Fibroblast of the aortic adventitia (primary cell): ENCODE results near the gene CRB2. TPM values are rescaled to one million over a fixed set of nuclear protein-coding genes. Genes with fewer than 3 reads are reported as not detected.

Source experiments
- DNase-seq: peaks from one replicate; pipeline ENCODE4 v3.0.0-alpha.2; 2010; ENCODE audit warnings: low read depth
- H3K4me3 ChIP-seq: 2 replicates; pipeline ENCODE4 v1.5.1; 2011; ENCODE audit warnings: low read depth, mild to moderate bottlenecking, control low read depth, low read length, moderate library complexity
- total RNA-seq: library from RNA; depleted of rRNA; stranded (reverse); fragments of >200 nt; gene quantifications from 2 replicates; pipeline ENCODE4 v1.2.3, GENCODE V29; 2012; ENCODE audit warnings: low replicate concordance
- TF ChIP-seq, protein P1 (sequence below): IDR thresholded peaks from 2 replicates; pipeline ENCODE4 v1.5.1; 2011; ENCODE audit warnings: mild to moderate bottlenecking, low read length, control low read depth, inconsistent platforms; ENCODE audit not compliant: insufficient read depth

The CRB2 gene
- total RNA-seq, 1 donor, result not detected

DNA sequence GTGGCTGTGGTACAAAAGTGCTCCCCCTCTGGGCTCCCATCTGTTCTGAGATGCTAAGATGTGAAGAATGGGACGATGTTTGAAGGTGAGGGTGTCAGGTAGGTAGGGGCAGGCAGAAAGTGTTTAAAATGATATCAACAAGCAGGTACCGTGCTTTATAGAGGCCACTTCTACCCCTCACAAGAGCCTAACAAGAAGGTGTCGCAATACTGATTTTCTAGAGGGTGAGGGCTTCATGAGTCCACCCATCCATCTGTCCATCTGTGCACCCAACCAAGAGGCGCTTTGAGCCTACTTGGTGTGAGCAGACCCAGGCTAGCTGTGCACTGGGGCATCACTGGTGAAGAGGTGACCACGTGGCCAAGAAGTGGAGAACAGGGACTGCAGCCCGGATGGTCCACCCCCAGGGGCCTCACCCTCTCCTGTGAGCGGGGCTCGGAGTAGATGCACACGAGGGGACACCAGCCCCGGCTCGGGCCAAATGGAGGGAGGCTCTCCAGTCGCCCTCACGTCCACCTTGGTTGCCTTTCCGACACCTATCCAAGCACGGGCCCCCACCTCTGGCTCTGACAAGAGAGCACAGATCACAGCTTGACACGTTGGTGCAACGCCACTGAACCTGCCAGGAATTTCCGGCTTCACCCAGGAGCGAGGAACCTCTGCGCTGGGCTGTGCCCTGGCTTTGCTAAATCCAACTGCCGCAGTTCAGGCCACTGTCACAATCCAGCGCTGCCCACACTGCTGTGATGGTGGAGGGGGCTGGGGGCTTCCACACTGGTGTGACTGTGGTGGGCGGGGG, 34.5 kb downstream of the CRB2 start:
- no peak for DNase-seq
- TF ChIP-seq, protein P1, sequence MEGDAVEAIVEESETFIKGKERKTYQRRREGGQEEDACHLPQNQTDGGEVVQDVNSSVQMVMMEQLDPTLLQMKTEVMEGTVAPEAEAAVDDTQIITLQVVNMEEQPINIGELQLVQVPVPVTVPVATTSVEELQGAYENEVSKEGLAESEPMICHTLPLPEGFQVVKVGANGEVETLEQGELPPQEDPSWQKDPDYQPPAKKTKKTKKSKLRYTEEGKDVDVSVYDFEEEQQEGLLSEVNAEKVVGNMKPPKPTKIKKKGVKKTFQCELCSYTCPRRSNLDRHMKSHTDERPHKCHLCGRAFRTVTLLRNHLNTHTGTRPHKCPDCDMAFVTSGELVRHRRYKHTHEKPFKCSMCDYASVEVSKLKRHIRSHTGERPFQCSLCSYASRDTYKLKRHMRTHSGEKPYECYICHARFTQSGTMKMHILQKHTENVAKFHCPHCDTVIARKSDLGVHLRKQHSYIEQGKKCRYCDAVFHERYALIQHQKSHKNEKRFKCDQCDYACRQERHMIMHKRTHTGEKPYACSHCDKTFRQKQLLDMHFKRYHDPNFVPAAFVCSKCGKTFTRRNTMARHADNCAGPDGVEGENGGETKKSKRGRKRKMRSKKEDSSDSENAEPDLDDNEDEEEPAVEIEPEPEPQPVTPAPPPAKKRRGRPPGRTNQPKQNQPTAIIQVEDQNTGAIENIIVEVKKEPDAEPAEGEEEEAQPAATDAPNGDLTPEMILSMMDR, result no peak
- H3K4me3 ChIP-seq, result no peak overlapping the region

DNA sequence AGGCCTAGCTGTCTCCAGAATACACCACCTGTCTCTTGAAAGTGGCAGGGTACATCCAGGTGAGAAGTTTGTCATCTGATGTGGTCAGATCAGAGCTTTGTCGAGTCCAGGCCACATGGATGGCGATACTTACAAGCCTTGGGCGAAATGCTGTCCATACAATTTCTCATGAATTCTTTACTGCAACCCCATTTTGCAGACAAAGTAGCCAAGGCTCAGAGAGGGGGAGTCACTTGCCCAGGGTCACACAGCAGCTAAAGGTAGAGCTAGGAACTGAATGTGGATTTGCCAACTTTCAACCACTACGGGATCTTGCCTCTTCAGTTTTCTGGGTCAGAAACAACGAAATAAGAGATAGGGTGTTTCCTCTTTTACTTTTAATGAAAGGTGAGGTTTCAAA, 35.2 kb downstream of the CRB2 start:
- TF ChIP-seq, protein P1, result no peak
- DNase-seq, result no peak
- H3K4me3 ChIP-seq, result no peak overlapping the region

DNA sequence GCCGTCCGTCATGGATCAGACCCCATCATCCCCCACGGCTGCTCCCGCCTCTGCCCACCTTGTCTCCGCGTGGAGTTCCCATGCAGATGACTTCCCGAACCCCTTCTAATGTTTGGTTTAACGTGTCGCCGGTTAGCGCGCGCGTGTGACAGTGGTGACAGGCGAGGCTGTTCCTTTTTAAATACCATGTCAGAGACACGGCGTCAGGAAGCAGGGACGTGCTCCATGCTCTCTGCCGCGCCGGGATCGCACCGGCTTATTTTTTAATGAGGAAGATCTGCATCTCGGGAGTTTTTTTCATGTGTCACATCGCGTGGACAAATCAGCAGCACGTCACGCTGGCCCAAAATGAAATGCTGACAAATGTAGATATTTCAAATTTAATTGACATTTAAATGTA, 35.9 kb downstream of the CRB2 start:
- TF ChIP-seq, protein P1, result no peak
- DNase-seq, result no peak
- no peak overlapping the region for H3K4me3 ChIP-seq

DNA sequence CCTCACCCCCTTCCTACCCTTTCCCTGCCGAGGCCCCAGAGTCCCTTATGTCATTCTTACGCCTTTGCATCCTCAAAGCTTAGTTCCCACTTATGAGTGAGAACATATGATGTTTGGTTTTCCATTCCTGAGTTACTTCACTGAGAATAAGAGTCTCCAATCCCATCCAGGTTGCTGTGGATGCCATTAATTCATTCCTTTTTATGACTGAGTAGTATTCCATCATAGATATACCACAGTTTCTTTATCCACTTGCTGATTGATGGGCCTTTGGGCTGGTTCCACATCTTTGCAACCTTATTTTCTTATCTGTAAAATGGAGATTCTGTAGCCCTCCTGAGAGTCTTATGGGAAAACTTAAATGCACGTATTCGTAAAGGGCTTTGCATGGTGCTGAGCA, 36.8 kb downstream of the CRB2 start:
- H3K4me3 ChIP-seq, result no peak overlapping the region
- TF ChIP-seq, protein P1, result no peak
- DNase-seq, result no peak

DNA sequence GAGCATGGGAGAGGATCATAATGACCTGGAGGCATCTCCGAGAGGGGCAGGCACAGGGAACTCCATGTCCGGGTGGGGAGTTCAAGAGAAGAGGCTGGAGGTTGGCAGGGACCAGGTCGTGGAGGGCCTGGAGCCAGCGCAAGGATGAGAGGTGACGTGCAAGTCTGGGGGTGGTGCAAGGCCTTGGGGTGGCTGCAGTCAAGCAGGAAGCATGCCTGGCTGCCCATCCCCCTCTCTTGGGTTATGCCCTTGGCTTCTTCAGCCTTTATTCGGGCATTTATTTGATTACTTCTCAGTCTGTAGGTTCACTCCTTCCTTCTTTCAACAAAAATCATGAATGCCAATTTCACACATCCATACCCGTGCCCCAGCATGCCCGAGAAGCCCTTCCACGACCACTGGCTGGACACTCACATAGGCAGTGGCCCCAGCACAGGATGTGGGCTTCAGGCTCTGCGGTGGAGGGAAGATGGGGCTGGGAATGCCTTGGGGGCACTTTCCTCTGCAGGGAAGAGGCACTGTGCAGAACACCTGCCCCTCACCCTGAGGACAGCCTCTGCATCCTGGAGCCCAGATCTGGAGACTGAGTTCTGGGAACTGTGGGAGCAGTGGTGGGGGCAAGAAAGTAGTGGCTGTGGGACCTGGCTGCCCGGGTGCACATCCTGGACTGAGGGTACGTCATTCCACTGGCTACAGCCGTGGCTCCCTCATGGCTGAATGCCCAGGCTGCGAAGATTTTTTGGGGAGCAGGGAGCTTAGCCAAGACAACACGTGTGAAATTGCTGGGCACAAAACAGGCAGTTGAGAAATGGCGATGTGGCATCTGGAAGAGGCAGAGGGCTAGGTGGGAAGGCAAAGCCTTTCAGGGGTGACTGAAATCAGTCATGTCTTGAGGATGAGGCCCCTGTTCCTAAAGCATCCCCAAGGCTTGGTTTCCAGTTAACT, 38.6 kb downstream of the CRB2 start:
- TF ChIP-seq, protein P1, result no peak
- H3K4me3 ChIP-seq, result no peak overlapping the region
- DNase-seq, result no peak

DNA sequence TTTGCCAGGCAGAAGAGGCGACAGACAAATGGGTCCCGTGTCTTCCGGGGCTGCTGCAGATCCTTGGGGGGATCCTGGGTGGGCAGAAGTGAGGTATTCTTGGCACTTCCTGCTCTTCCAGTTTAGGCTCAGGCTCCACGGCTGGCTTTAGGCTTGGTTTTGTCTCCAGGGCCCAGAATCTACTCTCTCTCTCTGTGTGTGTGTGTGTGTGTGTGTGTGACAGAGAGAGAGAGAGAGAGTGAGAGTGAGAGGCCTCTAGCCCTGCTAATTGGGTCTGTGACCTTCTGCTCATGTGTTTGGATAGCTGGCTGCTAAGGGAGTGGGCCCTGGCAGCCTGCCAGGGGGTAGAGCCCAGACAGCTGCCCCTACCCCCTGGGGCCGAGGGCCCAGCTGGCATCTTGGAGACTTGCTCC, 39.3 kb downstream of the CRB2 start:
- TF ChIP-seq, protein P1, result no peak
- DNase-seq, result no peak
- H3K4me3 ChIP-seq, result no peak overlapping the region
